HCT116 (cell line): ENCODE measurements around the gene TRABD. TPM values are rescaled to one million over a fixed set of nuclear protein-coding genes. Genes with fewer than 3 reads are reported as not detected.
A peak's percentile ranks its signal among the peaks of the same experiment; 100 is the strongest.

Source experiments
- ATAC-seq: fragments of 200-7000 bp; cut with Tn5 transposase; 2 replicates; pipeline ENCODE4 v1.9.1; 2020; ENCODE audit warnings: mild to moderate bottlenecking, moderate library complexity
- BruUV-seq: library from RNA; stranded (reverse); fragments of 400-500 nt; replicated peaks from 2 replicates; lab custom pipeline; 2021; lab: Mats Ljungman, UMichigan
- CTCF ChIA-PET: fragments of 300-600 bp; sonication (Branson Sonifier 250); formaldehyde crosslinking; loops from one replicate; lab custom pipeline; 2021; ENCODE audit warnings: antibody characterized with exemption; lab: Charles Lee
- POLR2A ChIA-PET: fragments of 300-600, 350-600 bp; sonication (Branson Sonifier 250); formaldehyde crosslinking; loops from one replicate; lab custom pipeline; 2021; ENCODE audit warnings: antibody characterized with exemption; lab: Charles Lee
- RAD21 ChIA-PET, 2 experiments: fragments of 300-600 bp; sonication (Branson Sonifier 250); formaldehyde crosslinking; loops; one replicate each; lab custom pipeline; 2023; ENCODE audit warnings: low total read pairs in 2 of 2; ENCODE audit not compliant: uncharacterized antibody in 2 of 2, unreplicated experiment in 2 of 2, low non-redundant PET in 1 of 2; lab: Charles Lee
- DNase-seq: peaks from one replicate; pipeline ENCODE4 v3.0.0-alpha.2; 2010; ENCODE audit warnings: low read depth, low spot score
- H2AFZ ChIP-seq: fragments of 200-600 bp; shearing (Covaris generic), sonication (generic); 2 replicates; pipeline ENCODE4 v1.6.1; 2017; ENCODE audit warnings: low read depth, mixed run types, mixed read lengths, antibody characterized with exemption, low read length; ENCODE audit not compliant: poor library complexity, severe bottlenecking
- H3K27ac ChIP-seq: 2 replicates; pipeline ENCODE4 v1.5.1; 2012; ENCODE audit warnings: low read depth, low read length
- H3K27me3 ChIP-seq: fragments of 200-600 bp; sonication (generic); 2 replicates; pipeline ENCODE4 v1.6.1; 2016; ENCODE audit warnings: mixed run types, low read length, mixed read lengths; ENCODE audit not compliant: insufficient read depth
- H3K36me3 ChIP-seq, 2 experiments: fragments of 200-500 bp in 1 of 2; fragments of 200-600 bp in 1 of 2; sonication (Bioruptor generic) in 1 of 2; sonication (generic) in 1 of 2; 2 replicates each; pipeline versions ENCODE4 v1.5.1 to v1.6.1; 2014 to 2016; ENCODE audit warnings: low read length in 2 of 2, inconsistent platforms in 1 of 2, mixed read lengths in 1 of 2, mixed run types in 1 of 2; ENCODE audit not compliant: insufficient read depth in 2 of 2, control insufficient read depth in 1 of 2
- H3K4me1 ChIP-seq, 2 experiments: fragments of 200-600 bp in 1 of 2; sonication (generic) in 1 of 2; 2 replicates each; pipeline versions ENCODE4 v1.5.1 to v1.6.1; 2012 to 2017; ENCODE audit warnings: low read length in 2 of 2, inconsistent platforms in 1 of 2, mild to moderate bottlenecking in 1 of 2, mixed read lengths in 1 of 2, mixed run types in 1 of 2, moderate library complexity in 1 of 2; ENCODE audit not compliant: insufficient read depth in 2 of 2, control insufficient read depth in 1 of 2
- H3K4me2 ChIP-seq: fragments of 200-600 bp; sonication (generic); 2 replicates; pipeline ENCODE4 v1.6.1; 2017; ENCODE audit warnings: mixed run types, low read length, mixed read lengths
- H3K4me3 ChIP-seq, 2 experiments: fragments of 200-600 bp in 1 of 2; sonication (generic) in 1 of 2; replicated peaks in 1 of 2; 2 replicates each; pipeline ENCODE4 v1.5.1; 2011 to 2016; ENCODE audit warnings: low read length in 2 of 2, control low read depth in 1 of 2, low read depth in 1 of 2, mild to moderate bottlenecking in 1 of 2, mixed read lengths in 1 of 2, mixed run types in 1 of 2
- H3K79me2 ChIP-seq: fragments of 200-600 bp; sonication (generic); 2 replicates; pipeline ENCODE4 v1.6.1; 2017; ENCODE audit warnings: mild to moderate bottlenecking, mixed run types, low read length, moderate library complexity, mixed read lengths; ENCODE audit not compliant: insufficient read depth
- H3K9ac ChIP-seq: fragments of 200-600 bp; sonication (generic); 2 replicates; pipeline ENCODE4 v1.6.1; 2016; ENCODE audit warnings: low read length, mixed read lengths
- H3K9me2 ChIP-seq: fragments of 200-600 bp; sonication (generic), shearing (Covaris generic); 2 replicates; pipeline ENCODE4 v1.6.1; 2017; ENCODE audit warnings: mixed run types, mild to moderate bottlenecking, moderate library complexity; ENCODE audit not compliant: insufficient read depth
- H3K9me3 ChIP-seq, 2 experiments: fragments of 200-500 bp in 1 of 2; fragments of 200-600 bp in 1 of 2; sonication (Bioruptor generic) in 1 of 2; sonication (generic) in 1 of 2; 2 replicates each; pipeline ENCODE4 v1.6.1; 2014 to 2017; ENCODE audit warnings: low read length in 2 of 2, mixed read lengths in 2 of 2, inconsistent platforms in 1 of 2, low read depth in 1 of 2, mild to moderate bottlenecking in 1 of 2, mixed run types in 1 of 2, moderate library complexity in 1 of 2; ENCODE audit not compliant: control insufficient read depth in 1 of 2, insufficient read depth in 1 of 2
- H4K20me1 ChIP-seq: fragments of 200-600 bp; sonication (generic), shearing (Covaris generic); 2 replicates; pipeline ENCODE4 v1.6.1; 2017; ENCODE audit warnings: mixed run types, mild to moderate bottlenecking, moderate library complexity; ENCODE audit not compliant: insufficient read depth
- ATF3 ChIP-seq: IDR thresholded peaks from 2 replicates; pipeline ENCODE4 v1.6.1; 2012
- CBX3 ChIP-seq: IDR thresholded peaks from 2 replicates; pipeline ENCODE4 v1.6.1; 2012; ENCODE audit warnings: low read depth
- ELF1 ChIP-seq: IDR thresholded peaks from 2 replicates; pipeline ENCODE4 v1.6.1; 2012; ENCODE audit warnings: low read depth, borderline replicate concordance
- EZH2 ChIP-seq: fragments of 200-600 bp; sonication (generic); IDR thresholded peaks from 2 replicates; pipeline ENCODE4 v1.6.1; 2017; ENCODE audit warnings: antibody characterized with exemption, mixed run types
- EZH2phosphoT487 ChIP-seq: fragments of 200-600 bp; IDR thresholded peaks from 2 replicates; pipeline ENCODE4 v1.6.1; 2018; ENCODE audit warnings: antibody characterized with exemption, borderline replicate concordance
- FOSL1 ChIP-seq: IDR thresholded peaks from 2 replicates; pipeline ENCODE4 v1.6.1; 2012; ENCODE audit warnings: low read depth
- JUND ChIP-seq: IDR thresholded peaks from 2 replicates; pipeline ENCODE4 v1.6.1; 2012
- REST ChIP-seq: IDR thresholded peaks from 2 replicates; pipeline ENCODE4 v1.6.1; 2012; ENCODE audit warnings: low read depth
- SRF ChIP-seq: IDR thresholded peaks from 2 replicates; pipeline ENCODE4 v1.6.1; 2012; ENCODE audit warnings: low read depth
- TCF7L2 ChIP-seq: IDR thresholded peaks from 2 replicates; pipeline ENCODE4 v1.7.0; 2011; ENCODE audit warnings: borderline replicate concordance, inconsistent platforms; ENCODE audit not compliant: insufficient read depth, insufficient read length; ENCODE audit errors: extremely low read depth
- ZBTB33 ChIP-seq: IDR thresholded peaks from 2 replicates; pipeline ENCODE4 v1.6.1; 2011; ENCODE audit warnings: mild to moderate bottlenecking, low read length, moderate library complexity; ENCODE audit not compliant: insufficient replicate concordance; ENCODE audit errors: extremely low read depth
- ZFX ChIP-seq: fragments of 450-650 bp; IDR thresholded peaks from 2 replicates; pipeline ENCODE4 v1.6.1; 2017
- intact Hi-C: fragments of 100-400 bp; cut with micrococcal nuclease; formaldehyde crosslinking; loops from 2 replicates; pipeline ENCODE4 v1.10.0; 2022
- total RNA-seq: library from RNA; stranded (reverse); gene quantifications from one replicate; pipeline ENCODE4 v1.2.1, GENCODE V29; 2021; ENCODE audit not compliant: unreplicated experiment

TRABD gene
- total RNA-seq, 1 experiment from 2014 or later: 90.3 TPM

- TF ChIP-seq ELF1 (no peak), ATF3 (no peak), EZH2phosphoT487 (no peak), SRF (no peak), ZBTB33 (no peak), JUND (no peak), EZH2 (no peak), FOSL1 (no peak), ZFX (no peak), CBX3 (no peak)
Measured at GRCh38 chr22:50183141-50183971, 2.4 kb upstream of the TRABD start (continued).

GRCh38 chr22:50184004-50184901 is 1.5 kb upstream of the TRABD start:
- peak overlapping the region; percentile 75; the same call in 1 of the 2 replicates for H3K27ac ChIP-seq
- TF ChIP-seq TCF7L2 (no peak), REST (no peak)
- TF ChIP-seq, all 23 proteins: peak for 0
- BruUV-seq: no TSS peak
- POLR2A ChIA-PET: no interaction called here
- Histone ChIP-seq H3K9me3 (no peaks in the 10 kb centered on the region), H2AFZ (no peak overlapping the region), H3K4me1 (peaks cover 22 to 39% of the 10 kb centered on the region in 2 experiments; a peak in 3 of 4 replicates), H3K36me3 (no peaks in the 10 kb centered on the region), H3K79me2 (peaks cover 31% of the 10 kb centered on the region), H3K4me2 (peak overlapping the region; percentile 4; the same call in 1 of the 2 replicates), H3K4me3 (no peak overlapping the region), H3K9me2 (no peaks in the 10 kb centered on the region), H3K27me3 (no peaks in the 10 kb centered on the region), H4K20me1 (no peaks in the 10 kb centered on the region), H3K9ac (no peak overlapping the region)
- ATAC-seq: no peak
- CTCF ChIA-PET: no interaction called here
- RAD21 ChIA-PET: no interaction called here
- DNase-seq: no peak
- intact Hi-C loops: no loop called here
